ENCODE results near the gene TNNT3.
"Not testable (repeated sequence)": the region's sequence is repeated elsewhere in the genome, so short reads cannot be mapped to it uniquely, and the experiment has no call there.

TNNT3 gene

GRCh38 chr11:1937616-1938342 is 18.3 kb downstream of the TNNT3 start:
- DNase-seq (ENCODE audit: low spot score), result peak; percentile 32
- TF ChIP-seq CTCF (IDR thresholded peaks at IDR 0.05; ENCODE audit: extremely low read depth, missing control alignments), result no peak

GRCh38 chr11:1938343-1939005 is 19.0 kb downstream of the TNNT3 start:
- no peak for DNase-seq (ENCODE audit: low spot score)
- TF ChIP-seq CTCF (IDR thresholded peaks at IDR 0.05; ENCODE audit: extremely low read depth, missing control alignments), result no peak

GRCh38 chr11:1939006-1939625 is 19.6 kb downstream of the TNNT3 start:
- TF ChIP-seq CTCF (IDR thresholded peaks at IDR 0.05; ENCODE audit: extremely low read depth, missing control alignments), result no peak
- DNase-seq (ENCODE audit: low spot score), result peak; percentile 51

- not testable (repeated sequence) for DNase-seq (ENCODE audit: low spot score)
Measured at GRCh38 chr11:1939788-1940187, 20.3 kb downstream of the TNNT3 start.

- TF ChIP-seq CTCF (IDR thresholded peaks at IDR 0.05; ENCODE audit: extremely low read depth, missing control alignments), result no peak
- no peak for DNase-seq (ENCODE audit: low spot score)
Measured at GRCh38 chr11:1942558-1943260, 23.2 kb downstream of the TNNT3 start.

- no peak for DNase-seq (ENCODE audit: low spot score)
- no peak for TF ChIP-seq CTCF (IDR thresholded peaks at IDR 0.05; ENCODE audit: extremely low read depth, missing control alignments)
Measured at GRCh38 chr11:1943576-1943975, 24.1 kb downstream of the TNNT3 start.

- DNase-seq (ENCODE audit: low spot score), result no peak
- no peak for TF ChIP-seq CTCF (IDR thresholded peaks at IDR 0.05; ENCODE audit: extremely low read depth, missing control alignments)
Measured at GRCh38 chr11:1943977-1944376, 24.5 kb downstream of the TNNT3 start.
